IMR-90 (cell line): ENCODE results near the gene NACC1. TPM values are rescaled to one million over a fixed set of nuclear protein-coding genes. Genes with fewer than 3 reads are reported as not detected.

Experiments
- ATAC-seq: fragments of 200-7000 bp; cut with Tn5 transposase; 2 replicates; pipeline ENCODE4 v1.9.1; 2020; ENCODE audit warnings: low read depth, mild to moderate bottlenecking, moderate library complexity
- BruUV-seq: library from RNA; stranded (reverse); fragments of 400-500 nt; replicated peaks from 2 replicates; lab custom pipeline; 2021; lab: Mats Ljungman, UMichigan
- CTCF ChIA-PET: fragments of 300-600 bp; formaldehyde crosslinking; extraction: SDS; loops from one replicate; lab custom pipeline; 2021; ENCODE audit warnings: antibody characterized with exemption; lab: Yijun Ruan, JAX
- POLR2A ChIA-PET: fragments of 300-600 bp; sonication (Branson Sonifier 250); formaldehyde crosslinking; loops from one replicate; lab custom pipeline; 2022; ENCODE audit warnings: antibody characterized with exemption; ENCODE audit not compliant: unreplicated experiment; lab: Charles Lee
- DNase-seq: peaks from one replicate; pipeline ENCODE4 v3.0.0; 2013
- H2AFZ ChIP-seq: replicated peaks from 2 replicates; pipeline ENCODE3; 2013; ENCODE audit warnings: low read length, mild to moderate bottlenecking; ENCODE audit not compliant: poor library complexity
- H2AK5ac ChIP-seq: 2 replicates; pipeline ENCODE4 v1.6.1; 2013; ENCODE audit warnings: low read depth, low read length, inconsistent platforms
- H2AK9ac ChIP-seq: replicated peaks from 2 replicates; pipeline ENCODE3; 2013; ENCODE audit warnings: mild to moderate bottlenecking, low read depth, low read length, moderate library complexity; ENCODE audit not compliant: poor library complexity
- H2BK120ac ChIP-seq: 2 replicates; pipeline ENCODE4 v1.6.1; 2013; ENCODE audit warnings: low read depth, low read length, inconsistent platforms
- H2BK15ac ChIP-seq: 3 replicates; pipeline ENCODE4 v1.6.1; 2013; ENCODE audit warnings: low read depth, low read length, inconsistent platforms
- H2BK20ac ChIP-seq: 2 replicates; pipeline ENCODE4 v1.6.1; 2013; ENCODE audit warnings: low read depth, mild to moderate bottlenecking, inconsistent platforms, low read length, moderate library complexity
- H2BK5ac ChIP-seq: 2 replicates; pipeline ENCODE4 v1.6.1; 2013; ENCODE audit warnings: mild to moderate bottlenecking, low read depth, low read length, inconsistent platforms; ENCODE audit not compliant: poor library complexity, severe bottlenecking
- H3K14ac ChIP-seq: replicated peaks from 2 replicates; pipeline ENCODE4 v1.6.1; 2013; ENCODE audit warnings: low read depth, low read length, inconsistent platforms
- H3K18ac ChIP-seq: 2 replicates; pipeline ENCODE4 v1.6.1; 2013; ENCODE audit warnings: low read depth, low read length, control low read depth
- H3K23ac ChIP-seq: 2 replicates; pipeline ENCODE4 v1.6.1; 2013; ENCODE audit warnings: low read depth, low read length, inconsistent platforms
- H3K27ac ChIP-seq: 2 replicates; pipeline ENCODE4 v1.5.1; 2013; ENCODE audit warnings: mild to moderate bottlenecking, control low read depth, low read length; ENCODE audit not compliant: insufficient read depth
- H3K27me3 ChIP-seq: 2 replicates; pipeline ENCODE4 v1.6.1; 2013; ENCODE audit warnings: low read length; ENCODE audit not compliant: control insufficient read depth, insufficient read depth
- H3K36me3 ChIP-seq: 2 replicates; pipeline ENCODE4 v1.6.1; 2013; ENCODE audit warnings: low read length, mixed read lengths; ENCODE audit not compliant: control insufficient read depth, insufficient read depth
- H3K4ac ChIP-seq: 2 replicates; pipeline ENCODE4 v1.6.1; 2013; ENCODE audit warnings: low read depth, low read length, inconsistent platforms
- H3K4me1 ChIP-seq: 2 replicates; pipeline ENCODE4 v1.6.1; 2013; ENCODE audit warnings: low read length, mixed read lengths; ENCODE audit not compliant: control insufficient read depth, insufficient read depth
- H3K4me2 ChIP-seq: 2 replicates; pipeline ENCODE4 v1.6.1; 2013; ENCODE audit warnings: low read depth, mild to moderate bottlenecking, control low read depth, low read length, moderate library complexity
- H3K4me3 ChIP-seq: 2 replicates; pipeline ENCODE4 v1.5.1; 2013; ENCODE audit warnings: low read depth, mild to moderate bottlenecking, control low read depth, low read length, moderate library complexity; ENCODE audit not compliant: insufficient read depth
- H3K56ac ChIP-seq: 2 replicates; pipeline ENCODE4 v1.6.1; 2013; ENCODE audit warnings: low read length, inconsistent platforms; ENCODE audit not compliant: insufficient read depth; ENCODE audit errors: extremely low read depth
- H3K79me1 ChIP-seq, 2 experiments: 2 replicates each; pipeline ENCODE4 v1.6.1; 2013; ENCODE audit warnings: low read length in 2 of 2, inconsistent platforms in 1 of 2, low read depth in 1 of 2
- H3K9ac ChIP-seq: 2 replicates; pipeline ENCODE4 v1.6.1; 2013; ENCODE audit warnings: low read depth, low read length, control low read depth
- H3K9me1 ChIP-seq: 2 replicates; pipeline ENCODE4 v1.6.1; 2013; ENCODE audit warnings: low read length, inconsistent platforms; ENCODE audit not compliant: insufficient read depth
- H3K9me3 ChIP-seq: 2 replicates; pipeline ENCODE4 v1.6.1; 2013; ENCODE audit warnings: low read length; ENCODE audit not compliant: control insufficient read depth, insufficient read depth
- H4K20me1 ChIP-seq: 2 replicates; pipeline ENCODE4 v1.6.1; 2013; ENCODE audit warnings: low read length, inconsistent platforms; ENCODE audit not compliant: insufficient read depth
- H4K5ac ChIP-seq: 2 replicates; pipeline ENCODE4 v1.6.1; 2013; ENCODE audit warnings: mild to moderate bottlenecking, low read depth, low read length, control low read depth
- H4K8ac ChIP-seq, 2 experiments: 2 replicates each; pipeline ENCODE4 v1.6.1; 2013; ENCODE audit warnings: low read depth in 2 of 2, low read length in 2 of 2, control low read depth in 1 of 2, inconsistent platforms in 1 of 2
- H4K91ac ChIP-seq: 2 replicates; pipeline ENCODE4 v1.6.1; 2013; ENCODE audit warnings: low read depth, low read length, inconsistent platforms; ENCODE audit not compliant: insufficient read depth
- BHLHE40 ChIP-seq: fragments of 150-350 bp; IDR thresholded peaks from 2 replicates; pipeline ENCODE4 v1.6.1; 2016; ENCODE audit warnings: mild to moderate bottlenecking, low read depth, low read length
- CHD1 ChIP-seq: IDR thresholded peaks from 2 replicates; pipeline ENCODE4 v1.6.1; 2012; ENCODE audit warnings: low read depth, low read length, improper control_type of control experiment
- MAFK ChIP-seq: IDR thresholded peaks from 2 replicates; pipeline ENCODE4 v1.6.1; 2012; ENCODE audit warnings: low read depth, low read length, improper control_type of control experiment
- MXI1 ChIP-seq: IDR thresholded peaks from 2 replicates; pipeline ENCODE4 v1.6.1; 2012; ENCODE audit warnings: low read depth, mild to moderate bottlenecking, low read length, moderate library complexity, borderline replicate concordance
- POLR2A ChIP-seq: IDR thresholded peaks from 2 replicates; pipeline ENCODE4 v1.6.1; 2012; ENCODE audit warnings: mild to moderate bottlenecking, low read depth, low read length
- RCOR1 ChIP-seq: IDR thresholded peaks from 2 replicates; pipeline ENCODE4 v1.6.1; 2012; ENCODE audit warnings: mild to moderate bottlenecking, low read length, improper control_type of control experiment; ENCODE audit not compliant: insufficient replicate concordance
- RFX5 ChIP-seq: IDR thresholded peaks from 2 replicates; pipeline ENCODE4 v1.8.0; 2012; ENCODE audit warnings: low read depth, mild to moderate bottlenecking, low read length, moderate library complexity
- SMC3 ChIP-seq: fragments of 150-350 bp; IDR thresholded peaks from 2 replicates; pipeline ENCODE4 v1.6.1; 2016; ENCODE audit warnings: low read depth, mild to moderate bottlenecking, antibody characterized with exemption, low read length, moderate library complexity
- WGBS, 2 experiments: methylation state at CpG; one replicate each; pipeline versions ENCODE4 v1.1.5 to v1.1.7; 2013; ENCODE audit warnings: missing lambda C conversion rate in 2 of 2; ENCODE audit not compliant: insufficient read length in 1 of 2; ENCODE audit errors: extremely low coverage in 2 of 2; 5-methylcytosine and 5-hydroxymethylcytosine counted together
- dilution Hi-C: fragments of 300-500 bp; cut with HindIII; formaldehyde crosslinking; loops from one replicate; pipeline ENCODE4 v1.14.3; 2018; ENCODE audit warnings: low sequenced_read_pairs; ENCODE audit not compliant: unreplicated experiment
- in situ Hi-C: fragments of 300-500 bp; cut with MboI; formaldehyde crosslinking; loops from 3 replicates; pipeline ENCODE4 v1.14.3; 2019; ENCODE audit warnings: low sequenced_read_pairs, inconsistent platforms, mixed read lengths
- intact Hi-C: fragments of 100-400 bp; cut with micrococcal nuclease; formaldehyde crosslinking; loops from 2 replicates; pipeline ENCODE4 v1.10.0; 2022
- polyA plus RNA-seq, 3 experiments: library from polyadenylated mRNA; depleted of rRNA; stranded (reverse); fragments of >200 nt; gene quantifications; 2 replicates each; pipeline ENCODE4 v1.2.3, GENCODE V29; 2012; ENCODE audit warnings: low replicate concordance in 1 of 3
- total RNA-seq: library from RNA; depleted of rRNA; stranded (reverse); fragments of >200 nt; gene quantifications from 2 replicates; pipeline ENCODE4 v1.2.3, GENCODE V29; 2012
- TF ChIP-seq, protein P1 (sequence below): fragments of 150-350 bp; IDR thresholded peaks from 2 replicates; pipeline ENCODE4 v1.6.1; 2017; ENCODE audit warnings: mild to moderate bottlenecking, antibody characterized with exemption, low read length, low read depth

Gene NACC1
- total and polyA plus RNA-seq, 2 of the 4 experiments (the other 2 are of a cell fraction) = 42.5 to 181 TPM

DNA sequence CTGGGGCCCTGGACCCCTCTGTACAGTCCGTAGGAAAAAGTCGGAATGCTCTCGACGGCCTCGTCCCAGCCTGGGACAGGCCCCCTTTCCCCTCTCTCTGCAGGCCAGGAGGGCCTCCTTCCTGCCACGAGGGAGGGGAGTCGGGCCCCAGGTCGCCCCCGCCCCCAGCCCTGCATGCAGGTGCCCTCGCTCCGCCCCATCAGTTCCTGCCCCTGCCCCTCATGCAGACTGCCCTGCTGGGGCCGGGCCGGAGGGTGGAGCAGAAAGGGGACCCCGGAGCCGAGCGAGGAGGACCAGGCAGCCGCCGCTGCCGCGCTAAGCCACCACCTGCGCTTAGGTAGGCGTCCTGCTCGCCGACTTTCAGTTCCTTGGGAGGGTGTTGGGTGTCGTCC lies 22.7 kb upstream of the NACC1 start:
- peaks cover 9% of the 10 kb centered on the region; the same call in 1 of the 2 replicates for H3K36me3 ChIP-seq
- no peak overlapping the region for H3K14ac ChIP-seq
- no peak overlapping the region for H4K5ac ChIP-seq
- ChIA-PET CTCF (interaction anchor here (0.5 to 2.2 kb wide), 4 partner anchors 34 to 118 kb away, joined by 3 to 8 read pairs (median 4); no protein-coding TSS in a partner anchor), POLR2A (no interaction called here)
- in situ Hi-C loops (no loop called here), intact Hi-C loops (no loop called here), dilution Hi-C loops (no loop called here)
- no peak overlapping the region for H2BK20ac ChIP-seq
- no peak overlapping the region for H3K18ac ChIP-seq
- no TSS peak for BruUV-seq
- no peak overlapping the region for H2AFZ ChIP-seq
- H2AK9ac ChIP-seq = no peak overlapping the region
- H3K4ac ChIP-seq = no peak overlapping the region
- H4K91ac ChIP-seq = no peak overlapping the region
- H2BK15ac ChIP-seq = no peak overlapping the region
- TF ChIP-seq RCOR1 (no peak), SMC3 (no peak), RFX5 (no peak), BHLHE40 (no peak), POLR2A (no peak), MAFK (no peak), MXI1 (no peak), CHD1 (no peak)
- TF ChIP-seq, protein P1, sequence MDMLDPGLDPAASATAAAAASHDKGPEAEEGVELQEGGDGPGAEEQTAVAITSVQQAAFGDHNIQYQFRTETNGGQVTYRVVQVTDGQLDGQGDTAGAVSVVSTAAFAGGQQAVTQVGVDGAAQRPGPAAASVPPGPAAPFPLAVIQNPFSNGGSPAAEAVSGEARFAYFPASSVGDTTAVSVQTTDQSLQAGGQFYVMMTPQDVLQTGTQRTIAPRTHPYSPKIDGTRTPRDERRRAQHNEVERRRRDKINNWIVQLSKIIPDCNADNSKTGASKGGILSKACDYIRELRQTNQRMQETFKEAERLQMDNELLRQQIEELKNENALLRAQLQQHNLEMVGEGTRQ = no peak
- WGBS, 2 experiments = 67% methylated on average over 9 of the region's 25 CpGs; no CpG with 5 or more reads in 1 of the 2 experiments
- H3K27me3 ChIP-seq = no peaks in the 10 kb centered on the region
- no peak overlapping the region for H3K27ac ChIP-seq
- H2BK120ac ChIP-seq = no peak overlapping the region
- H3K9me3 ChIP-seq = no peaks in the 10 kb centered on the region
- H3K23ac ChIP-seq = no peak overlapping the region
- no peak overlapping the region for H3K4me3 ChIP-seq
- no peak overlapping the region for H3K4me2 ChIP-seq
- H3K4me1 ChIP-seq = peaks cover 11% of the 10 kb centered on the region; the same call in 1 of the 2 replicates
- 0 out of 2 replicates have a peak, but pooled peaks cover 3% of the 10 kb centered on the region for H3K9me1 ChIP-seq
- no peak overlapping the region for H2AK5ac ChIP-seq
- H3K56ac ChIP-seq = no peak overlapping the region
- no peak overlapping the region for H4K8ac ChIP-seq
- ATAC-seq = no peak
- peaks cover 15% of the 10 kb centered on the region for H4K20me1 ChIP-seq
- 0 out of 4 replicates have a peak, but pooled peaks cover 0 to 6% of the 10 kb centered on the region in 2 experiments for H3K79me1 ChIP-seq
- H2BK5ac ChIP-seq = no peak overlapping the region
- no peak for DNase-seq
- no peak overlapping the region for H3K9ac ChIP-seq
